HFFc6 (cell line): ENCODE data around the gene CPEB4. TPM values are rescaled to one million over a fixed set of nuclear protein-coding genes. Genes with fewer than 3 reads are reported as not detected.

ENCODE experiments used
- DNase-seq: peaks from one replicate; pipeline ENCODE4 v3.0.0-alpha.2; 2018
- H3K27ac Mint-ChIP-seq: 2 replicates; pipeline ENCODE4 v1.8.0; 2020; ENCODE audit warnings: mild to moderate bottlenecking, mixed read lengths
- H3K27me3 Mint-ChIP-seq: 2 replicates; pipeline ENCODE4 v1.8.0; 2021; ENCODE audit warnings: mild to moderate bottlenecking, moderate library complexity, mixed read lengths; ENCODE audit not compliant: insufficient read depth
- H3K36me3 Mint-ChIP-seq: 2 replicates; pipeline ENCODE4 v1.8.0; 2021; ENCODE audit warnings: low read depth, mixed read lengths
- H3K4me1 Mint-ChIP-seq: 2 replicates; pipeline ENCODE4 v1.8.0; 2020; ENCODE audit warnings: low read depth, mixed read lengths
- H3K4me3 Mint-ChIP-seq: 2 replicates; pipeline ENCODE4 v1.8.0; 2020; ENCODE audit warnings: mild to moderate bottlenecking, moderate library complexity, mixed read lengths
- H3K9me3 Mint-ChIP-seq: 2 replicates; pipeline ENCODE4 v1.8.0; 2020; ENCODE audit warnings: mild to moderate bottlenecking, mixed read lengths
- CTCF ChIP-seq: fragments of 200-600 bp; sonication (generic); IDR thresholded peaks from 2 replicates; pipeline ENCODE4 v1.5.0; 2021; ENCODE audit warnings: antibody characterized with exemption, mild to moderate bottlenecking
- total RNA-seq, 6 experiments: library from RNA; stranded (reverse); fragmentation: NEBNext Ultra II Directional; extraction: Animal tissue kit (Norgen Biotek cat#: 25700); gene quantifications; 2 replicates in 1 of 6; 3 replicates in 5 of 6; pipeline ENCODE4 v1.2.3, GENCODE V29; 2021

CPEB4 gene
- total RNA-seq, 6 experiments from 2014 or later = 19.5 to 25.9 (median 22.3) TPM

GRCh38 chr5:173851595-173852243 is 36.4 kb upstream of the CPEB4 start:
- Mint-ChIP-seq H3K36me3 (peaks cover 9% of the 10 kb centered on the region), H3K9me3 (peaks cover 19% of the 10 kb centered on the region), H3K4me3 (no peak overlapping the region), H3K27ac (no peak overlapping the region), H3K27me3 (peaks cover 10% of the 10 kb centered on the region), H3K4me1 (peaks cover 22% of the 10 kb centered on the region)
- TF ChIP-seq CTCF = no peak
- DNase-seq = no peak

- peaks cover 22% of the 10 kb centered on the region for H3K4me1 Mint-ChIP-seq
- no peak overlapping the region for H3K27ac Mint-ChIP-seq
- H3K4me3 Mint-ChIP-seq = no peak overlapping the region
- peaks cover 15% of the 10 kb centered on the region for H3K9me3 Mint-ChIP-seq
- DNase-seq = no peak
- peaks cover 9% of the 10 kb centered on the region for H3K36me3 Mint-ChIP-seq
- H3K27me3 Mint-ChIP-seq = peaks cover 10% of the 10 kb centered on the region
- no peak for TF ChIP-seq CTCF
Observed at GRCh38 chr5:173852790-173853359, 35.3 kb upstream of the CPEB4 start.

DNA sequence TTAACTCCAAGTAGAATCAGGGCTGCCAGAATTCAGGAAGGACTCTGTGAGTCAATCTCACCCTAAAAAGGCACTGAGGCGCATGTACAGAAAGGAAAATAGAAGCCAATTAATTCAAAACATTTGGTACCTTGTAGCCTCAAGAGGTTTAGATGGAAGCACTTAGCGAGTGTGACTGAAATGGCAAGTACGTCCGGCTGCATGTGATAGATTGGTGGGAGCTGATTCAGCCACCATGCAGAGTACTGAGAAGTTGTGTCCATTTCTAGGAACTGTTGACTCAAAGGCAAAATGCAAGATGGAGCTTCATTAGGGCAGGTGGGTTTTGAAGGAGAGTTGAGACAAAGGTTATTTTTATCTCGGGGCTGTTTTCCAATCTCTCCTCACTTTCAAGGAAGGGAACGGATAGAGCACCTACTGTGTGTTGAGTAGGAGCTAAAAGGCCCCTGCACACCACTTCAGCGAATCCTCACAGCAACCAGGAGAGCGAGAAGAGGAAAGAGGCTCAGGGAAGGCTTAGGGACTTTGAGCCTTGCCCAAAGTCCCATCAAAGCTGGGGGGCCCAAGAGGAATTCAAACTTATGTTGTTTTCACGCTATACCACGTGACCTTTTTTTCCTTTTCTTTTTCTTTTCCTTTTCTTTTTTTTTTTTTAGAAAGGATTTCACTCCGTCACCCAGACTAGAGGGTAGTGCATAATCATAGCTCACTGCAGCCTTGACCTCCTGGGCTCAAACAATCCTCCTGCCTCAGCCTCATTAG is 34.6 kb upstream of the CPEB4 start:
- Mint-ChIP-seq H3K4me1 (peaks cover 22% of the 10 kb centered on the region), H3K27ac (no peak overlapping the region), H3K4me3 (no peak overlapping the region), H3K27me3 (peaks cover 10% of the 10 kb centered on the region), H3K9me3 (peaks cover 8% of the 10 kb centered on the region), H3K36me3 (peaks cover 7% of the 10 kb centered on the region)
- no peak for DNase-seq
- no peak for TF ChIP-seq CTCF

GRCh38 chr5:173855162-173855994 is 32.8 kb upstream of the CPEB4 start:
- Mint-ChIP-seq H3K9me3 (no peaks in the 10 kb centered on the region), H3K27ac (no peak overlapping the region; the same call in 1 of the 2 replicates), H3K36me3 (no peaks in the 10 kb centered on the region; the same call in 1 of the 2 replicates), H3K4me1 (peaks cover 22% of the 10 kb centered on the region), H3K4me3 (no peak overlapping the region), H3K27me3 (peaks cover 12% of the 10 kb centered on the region)
- no peak for DNase-seq
- TF ChIP-seq CTCF = no peak

- Mint-ChIP-seq H3K27me3 (peaks cover 12% of the 10 kb centered on the region), H3K9me3 (no peaks in the 10 kb centered on the region), H3K27ac (no peak overlapping the region; the same call in 1 of the 2 replicates), H3K4me1 (peaks cover 22% of the 10 kb centered on the region), H3K4me3 (no peak overlapping the region), H3K36me3 (no peaks in the 10 kb centered on the region; the same call in 1 of the 2 replicates)
- DNase-seq = no peak
- TF ChIP-seq CTCF = no peak
Observed at GRCh38 chr5:173855995-173856656, 32.0 kb upstream of the CPEB4 start.
